ENCODE data around the gene HOXA3.

The HOXA3 gene

DNA sequence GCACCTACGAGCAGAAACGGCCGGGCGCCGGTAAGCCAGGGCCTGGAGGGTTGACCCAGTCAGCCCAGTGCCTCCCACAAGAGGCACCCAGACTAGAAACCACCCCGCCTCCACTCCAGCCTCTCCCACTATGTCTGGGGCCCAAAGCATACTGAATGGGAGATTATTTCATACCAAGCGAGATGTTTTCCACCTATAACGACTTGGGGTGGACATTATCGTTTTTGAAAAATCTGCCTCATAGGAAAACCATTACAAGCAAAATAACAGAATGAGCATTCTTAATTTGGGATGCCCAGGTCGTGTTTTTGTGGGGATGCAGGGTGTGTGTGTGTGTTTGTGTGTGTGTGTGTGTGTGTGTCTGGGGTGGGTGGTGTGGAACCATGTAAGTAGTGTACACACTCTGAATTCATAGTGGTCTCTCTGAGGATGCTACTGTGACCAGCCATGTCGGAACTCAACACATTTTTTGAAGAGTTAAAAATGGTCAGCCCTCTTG is 6.4 kb downstream of the HOXA3 start:
- TF ChIP-seq, protein P1, sequence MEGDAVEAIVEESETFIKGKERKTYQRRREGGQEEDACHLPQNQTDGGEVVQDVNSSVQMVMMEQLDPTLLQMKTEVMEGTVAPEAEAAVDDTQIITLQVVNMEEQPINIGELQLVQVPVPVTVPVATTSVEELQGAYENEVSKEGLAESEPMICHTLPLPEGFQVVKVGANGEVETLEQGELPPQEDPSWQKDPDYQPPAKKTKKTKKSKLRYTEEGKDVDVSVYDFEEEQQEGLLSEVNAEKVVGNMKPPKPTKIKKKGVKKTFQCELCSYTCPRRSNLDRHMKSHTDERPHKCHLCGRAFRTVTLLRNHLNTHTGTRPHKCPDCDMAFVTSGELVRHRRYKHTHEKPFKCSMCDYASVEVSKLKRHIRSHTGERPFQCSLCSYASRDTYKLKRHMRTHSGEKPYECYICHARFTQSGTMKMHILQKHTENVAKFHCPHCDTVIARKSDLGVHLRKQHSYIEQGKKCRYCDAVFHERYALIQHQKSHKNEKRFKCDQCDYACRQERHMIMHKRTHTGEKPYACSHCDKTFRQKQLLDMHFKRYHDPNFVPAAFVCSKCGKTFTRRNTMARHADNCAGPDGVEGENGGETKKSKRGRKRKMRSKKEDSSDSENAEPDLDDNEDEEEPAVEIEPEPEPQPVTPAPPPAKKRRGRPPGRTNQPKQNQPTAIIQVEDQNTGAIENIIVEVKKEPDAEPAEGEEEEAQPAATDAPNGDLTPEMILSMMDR (IDR thresholded peaks at IDR 0.05; ENCODE audit: borderline replicate concordance, insufficient read depth, low read depth, low read length) = no peak

GRCh38 chr7:27145165-27145913 is 7.0 kb downstream of the HOXA3 start:
- TF ChIP-seq, protein P1 (IDR thresholded peaks at IDR 0.05; ENCODE audit: borderline replicate concordance, insufficient read depth, low read depth, low read length) = no peak
- H3K4me3 ChIP-seq (ENCODE audit: low read depth, low read length) = no peak overlapping the region

More for the DNA sequence above, 6.4 kb downstream of the HOXA3 start:
- no peak overlapping the region for H3K4me3 ChIP-seq (ENCODE audit: low read depth, low read length)

- no peak overlapping the region for H3K4me3 ChIP-seq (ENCODE audit: low read depth, low read length)
- TF ChIP-seq, protein P1 (IDR thresholded peaks at IDR 0.05; ENCODE audit: borderline replicate concordance, insufficient read depth, low read depth, low read length) = no peak
Observed at GRCh38 chr7:27144781-27145164, 7.6 kb downstream of the HOXA3 start.

- H3K4me3 ChIP-seq (ENCODE audit: low read depth, low read length) = no peak overlapping the region
Observed at GRCh38 chr7:27143950-27144780, 8.2 kb downstream of the HOXA3 start.

DNA sequence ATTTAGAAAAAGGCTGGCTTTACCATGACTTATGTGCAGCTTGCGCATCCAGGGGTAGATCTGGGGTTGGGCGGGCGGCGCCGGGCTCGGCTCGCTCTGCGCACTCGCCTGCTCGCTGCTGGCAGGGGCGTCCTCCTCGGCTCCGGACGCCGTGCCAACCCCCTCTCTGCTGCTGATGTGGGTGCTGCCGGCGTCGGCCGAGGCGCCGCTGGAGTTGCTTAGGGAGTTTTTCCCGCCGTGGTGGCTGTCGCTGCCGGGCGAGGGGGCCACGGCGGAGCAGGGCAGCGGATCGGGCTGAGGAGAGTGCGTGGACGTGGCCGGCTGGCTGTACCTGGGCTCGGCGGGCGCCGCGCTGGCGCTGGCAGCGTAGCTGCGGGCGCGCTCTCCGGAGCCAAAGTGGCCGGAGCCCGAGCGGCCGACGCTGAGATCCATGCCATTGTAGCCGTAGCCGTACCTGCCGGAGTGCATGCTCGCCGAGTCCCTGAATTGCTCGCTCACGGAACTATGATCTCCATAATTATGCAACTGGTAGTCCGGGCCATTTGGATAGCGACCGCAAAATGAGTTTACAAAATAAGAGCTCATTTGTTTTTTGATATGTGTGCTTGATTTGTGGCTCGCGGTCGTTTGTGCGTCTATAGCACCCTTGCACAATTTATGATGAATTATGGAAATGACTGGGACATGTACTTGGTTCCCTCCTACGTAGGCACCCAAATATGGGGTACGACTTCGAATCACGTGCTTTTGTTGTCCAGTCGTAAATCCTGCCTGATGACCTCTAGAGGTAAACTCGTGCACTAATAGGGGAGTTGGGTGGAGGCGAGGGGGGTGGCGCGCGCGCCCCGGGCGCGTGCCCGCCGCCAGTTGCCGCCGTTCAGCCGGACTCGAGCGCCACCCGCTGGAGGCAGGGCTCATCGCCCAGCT is 9.1 kb downstream of the HOXA3 start, which contains the start of gene HOXA5:
TSS of gene HOXA5 (minus strand) at position 659 of the 927 bp plus-strand sequence. CDS start at position 585, 74 bp downstream.
- TF ChIP-seq, protein P1 (IDR thresholded peaks at IDR 0.05; ENCODE audit: borderline replicate concordance, insufficient read depth, low read depth, low read length) = no peak

More at GRCh38 chr7:27143950-27144780, 8.2 kb downstream of the HOXA3 start:
- TF ChIP-seq, protein P1 (IDR thresholded peaks at IDR 0.05; ENCODE audit: borderline replicate concordance, insufficient read depth, low read depth, low read length) = no peak

DNA sequence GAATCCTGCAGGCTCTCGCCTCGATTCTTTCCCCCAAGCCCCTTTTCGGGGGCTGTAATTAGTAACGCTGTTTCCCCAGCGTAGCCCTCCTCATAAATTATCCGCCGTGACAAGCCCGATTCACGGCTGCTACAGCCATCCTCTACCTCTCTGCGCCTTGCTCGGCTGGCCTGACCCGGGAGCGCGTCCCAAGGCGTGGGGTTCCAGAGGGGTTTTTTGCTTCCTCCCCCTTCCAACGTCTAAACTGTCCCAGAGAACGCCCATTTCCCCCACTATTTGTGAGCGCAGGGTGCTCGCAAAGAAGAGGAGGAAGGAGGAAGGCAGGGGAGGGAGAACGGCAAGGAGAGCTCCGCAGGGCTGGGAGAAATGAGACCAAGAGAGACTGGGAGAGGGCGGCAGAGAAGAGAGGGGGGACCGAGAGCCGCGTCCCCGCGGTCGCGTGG is 9.8 kb downstream of the HOXA3 start:
- TF ChIP-seq, protein P1 (IDR thresholded peaks at IDR 0.05; ENCODE audit: borderline replicate concordance, insufficient read depth, low read depth, low read length) = no peak
- H3K4me3 ChIP-seq (ENCODE audit: low read depth, low read length) = no peak overlapping the region

More for the DNA sequence above, 9.1 kb downstream of the HOXA3 start, which contains the start of gene HOXA5:
- no peak within 1 kb of the TSS for H3K4me3 ChIP-seq (ENCODE audit: low read depth, low read length)

Measured in GM12875 (cell line).